Peyer's patch (tissue), 4 donors: ENCODE data around the gene A2M.

Experiments used
- POLR2A ChIP-seq, 2 donors: fragments of 450-650 bp; IDR thresholded peaks; one replicate each; pipeline ENCODE4 v1.5.1; 2017; ENCODE audit warnings: antibody characterized with exemption in 2 of 2, mild to moderate bottlenecking in 2 of 2, moderate library complexity in 2 of 2
- TF ChIP-seq, protein P1 (sequence below), 6 experiments: fragments of 450-650 bp in 4 of 6; fragments of 200-600 bp in 2 of 6; sonication (generic) in 1 of 6; IDR thresholded peaks; one replicate each; pipeline ENCODE4 v1.5.1; 2017 to 2019; ENCODE audit warnings: antibody characterized with exemption in 6 of 6, mild to moderate bottlenecking in 3 of 6, moderate library complexity in 1 of 6

DNA sequence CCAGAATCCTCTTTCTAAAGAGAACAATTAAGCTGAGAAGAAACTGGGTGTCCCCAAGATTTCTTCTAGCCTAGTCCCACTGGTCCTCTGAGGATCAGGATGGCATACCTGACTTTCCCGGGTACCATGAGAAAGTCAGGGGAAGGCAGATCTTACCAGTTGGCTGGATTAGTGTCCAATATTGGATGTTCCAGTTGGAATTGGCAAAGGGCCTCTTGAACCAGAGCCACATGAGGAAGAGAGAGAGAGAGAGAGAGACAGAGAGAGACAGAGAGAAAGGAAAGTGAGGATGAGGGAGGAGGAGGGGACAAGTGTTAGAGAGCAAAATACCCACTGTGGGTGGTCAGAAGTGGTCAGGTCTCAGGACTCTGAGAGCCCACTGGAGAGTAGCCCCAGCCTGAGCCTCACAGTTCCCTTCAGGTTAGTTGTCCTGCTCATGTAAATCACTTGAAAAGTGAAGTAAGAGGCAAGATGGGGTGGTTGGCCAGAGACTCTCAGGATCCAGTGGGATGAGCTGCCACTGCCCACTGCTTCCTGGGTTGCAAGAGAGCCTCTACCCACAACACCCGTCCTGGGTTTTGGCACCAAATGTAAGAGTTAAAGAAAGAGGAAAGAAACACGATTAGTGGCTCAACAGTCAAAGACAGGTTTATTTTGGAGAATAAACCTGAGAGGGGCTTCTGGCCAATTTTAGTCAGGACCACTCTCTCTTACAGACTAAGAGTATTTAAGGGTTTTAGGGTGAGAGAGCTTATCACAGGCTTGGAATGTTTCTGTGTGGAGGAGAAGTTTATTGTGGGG lies 28.4 kb upstream of the A2M start:
- TF ChIP-seq, protein P1, sequence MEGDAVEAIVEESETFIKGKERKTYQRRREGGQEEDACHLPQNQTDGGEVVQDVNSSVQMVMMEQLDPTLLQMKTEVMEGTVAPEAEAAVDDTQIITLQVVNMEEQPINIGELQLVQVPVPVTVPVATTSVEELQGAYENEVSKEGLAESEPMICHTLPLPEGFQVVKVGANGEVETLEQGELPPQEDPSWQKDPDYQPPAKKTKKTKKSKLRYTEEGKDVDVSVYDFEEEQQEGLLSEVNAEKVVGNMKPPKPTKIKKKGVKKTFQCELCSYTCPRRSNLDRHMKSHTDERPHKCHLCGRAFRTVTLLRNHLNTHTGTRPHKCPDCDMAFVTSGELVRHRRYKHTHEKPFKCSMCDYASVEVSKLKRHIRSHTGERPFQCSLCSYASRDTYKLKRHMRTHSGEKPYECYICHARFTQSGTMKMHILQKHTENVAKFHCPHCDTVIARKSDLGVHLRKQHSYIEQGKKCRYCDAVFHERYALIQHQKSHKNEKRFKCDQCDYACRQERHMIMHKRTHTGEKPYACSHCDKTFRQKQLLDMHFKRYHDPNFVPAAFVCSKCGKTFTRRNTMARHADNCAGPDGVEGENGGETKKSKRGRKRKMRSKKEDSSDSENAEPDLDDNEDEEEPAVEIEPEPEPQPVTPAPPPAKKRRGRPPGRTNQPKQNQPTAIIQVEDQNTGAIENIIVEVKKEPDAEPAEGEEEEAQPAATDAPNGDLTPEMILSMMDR (IDR thresholded peaks at IDR 0.05) = no peak
- TF ChIP-seq POLR2A (IDR thresholded peaks at IDR 0.05) = no peak
